Activated naive CD4-positive, alpha-beta T cell treated with Interleukin-2 at 50 U/mL for 16 hours (primary cell): ENCODE data around the gene AGK.
"Not testable (repeated sequence)": the region's sequence is repeated elsewhere in the genome, so short reads cannot be mapped to it uniquely, and the experiment has no call there.

ENCODE experiments used
- DNase-seq: peaks from one replicate; pipeline ENCODE4 v3.0.0-alpha.2; 2020

The AGK gene

GRCh38 chr7:141557831-141558531 lies 6.8 kb downstream of the AGK start:
- DNase-seq: peak; percentile 32

- DNase-seq: no peak
Observed at GRCh38 chr7:141558544-141559183, 7.5 kb downstream of the AGK start.

- DNase-seq: no peak
Observed at GRCh38 chr7:141559961-141560360, 8.8 kb downstream of the AGK start.

- DNase-seq: no peak
Observed at GRCh38 chr7:141562036-141562435, 10.8 kb downstream of the AGK start.

GRCh38 chr7:141562543-141562942 lies 11.3 kb downstream of the AGK start:
- no peak for DNase-seq

GRCh38 chr7:141562972-141563371 lies 11.8 kb downstream of the AGK start:
- DNase-seq: no peak

- DNase-seq: peak; percentile 47
Observed at GRCh38 chr7:141563956-141564623, 12.9 kb downstream of the AGK start.

- DNase-seq: no peak
Observed at GRCh38 chr7:141567432-141567831, 16.2 kb downstream of the AGK start.

- no peak for DNase-seq
Observed at GRCh38 chr7:141568227-141568626, 17.0 kb downstream of the AGK start.

GRCh38 chr7:141571059-141571458 lies 19.8 kb downstream of the AGK start:
- DNase-seq: no peak

- DNase-seq: peak; percentile 9
Observed at GRCh38 chr7:141572175-141572574, 21.0 kb downstream of the AGK start.

- no peak for DNase-seq
Observed at GRCh38 chr7:141573511-141573910, 22.3 kb downstream of the AGK start.

GRCh38 chr7:141575164-141575563 lies 24.0 kb downstream of the AGK start:
- DNase-seq: no peak

GRCh38 chr7:141575654-141576448 lies 24.6 kb downstream of the AGK start:
- no peak for DNase-seq

GRCh38 chr7:141577043-141577839 lies 26.0 kb downstream of the AGK start:
- DNase-seq: no peak

- not testable (repeated sequence) for DNase-seq
Observed at GRCh38 chr7:141579953-141580352, 28.7 kb downstream of the AGK start.

GRCh38 chr7:141582063-141582462 lies 30.9 kb downstream of the AGK start:
- not testable (repeated sequence) for DNase-seq

- DNase-seq: no peak
Observed at GRCh38 chr7:141584935-141585334, 33.7 kb downstream of the AGK start.

- peak; percentile 52 for DNase-seq
Observed at GRCh38 chr7:141585592-141586510, 34.6 kb downstream of the AGK start.

GRCh38 chr7:141586878-141587277 lies 35.7 kb downstream of the AGK start:
- no peak for DNase-seq

- no peak for DNase-seq
Observed at GRCh38 chr7:141587304-141587703, 36.1 kb downstream of the AGK start.
